Measurements from ENCODE around the gene TNS2. TPM values are rescaled to one million over a fixed set of nuclear protein-coding genes. Genes with fewer than 3 reads are reported as not detected.
"Not testable (repeated sequence)": the region's sequence is repeated elsewhere in the genome, so short reads cannot be mapped to it uniquely, and the experiment has no call there.

TNS2 gene
- total RNA-seq, 1 experiment from 2014 or later = 32.5 TPM

DNA sequence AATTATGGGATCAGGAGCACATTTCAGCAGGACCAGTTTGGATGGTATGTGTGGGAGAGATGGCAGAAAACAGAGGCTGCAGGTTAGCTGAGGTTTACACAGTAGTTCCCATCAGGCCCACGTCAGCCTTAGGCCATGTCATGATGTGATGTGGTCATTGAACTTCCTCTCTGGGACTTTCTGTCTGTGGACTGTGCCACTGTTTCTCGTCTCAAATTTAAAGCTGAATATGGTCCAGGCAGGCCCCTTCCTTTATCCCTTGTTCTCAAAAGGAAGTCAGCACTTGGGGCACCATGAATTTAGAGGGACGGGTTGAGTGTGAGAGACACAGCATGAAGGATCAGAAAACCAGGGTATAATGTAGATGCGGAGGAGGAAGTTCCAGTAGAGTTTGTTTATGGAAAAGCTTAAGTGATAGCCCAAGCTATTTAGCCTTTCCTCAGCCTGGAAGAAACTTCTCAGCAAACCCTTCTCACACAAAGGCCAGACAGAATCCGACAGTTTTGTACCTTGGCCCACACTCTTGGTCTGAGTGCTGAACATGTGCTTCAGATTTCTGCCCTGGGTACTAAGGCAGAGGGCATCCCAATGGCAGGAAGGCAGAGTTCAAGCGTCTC, 44.0 kb downstream of the TNS2 start:
- no peak for DNase-seq (ENCODE audit: low read depth)

DNA sequence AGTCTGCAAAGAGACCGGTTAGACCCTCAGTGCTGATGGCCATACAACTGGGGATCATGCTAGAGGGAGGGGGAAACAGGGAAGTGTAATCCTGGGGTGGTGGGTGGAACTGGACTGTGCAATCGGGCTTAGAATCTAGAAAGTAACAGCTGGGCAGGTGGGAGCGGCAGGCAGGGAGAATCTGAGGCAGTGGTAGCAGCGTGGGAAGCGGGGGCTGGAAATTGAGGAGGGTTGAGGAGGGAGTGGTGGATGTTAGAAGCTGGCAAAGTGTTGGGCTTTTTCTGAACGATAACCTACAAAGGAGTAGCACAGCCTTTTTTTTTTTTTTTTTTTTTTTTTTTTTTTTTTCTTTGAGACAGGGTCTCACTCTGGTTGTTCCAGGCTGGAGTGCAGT, 44.5 kb downstream of the TNS2 start:
- no peak for DNase-seq (ENCODE audit: low read depth)

DNA sequence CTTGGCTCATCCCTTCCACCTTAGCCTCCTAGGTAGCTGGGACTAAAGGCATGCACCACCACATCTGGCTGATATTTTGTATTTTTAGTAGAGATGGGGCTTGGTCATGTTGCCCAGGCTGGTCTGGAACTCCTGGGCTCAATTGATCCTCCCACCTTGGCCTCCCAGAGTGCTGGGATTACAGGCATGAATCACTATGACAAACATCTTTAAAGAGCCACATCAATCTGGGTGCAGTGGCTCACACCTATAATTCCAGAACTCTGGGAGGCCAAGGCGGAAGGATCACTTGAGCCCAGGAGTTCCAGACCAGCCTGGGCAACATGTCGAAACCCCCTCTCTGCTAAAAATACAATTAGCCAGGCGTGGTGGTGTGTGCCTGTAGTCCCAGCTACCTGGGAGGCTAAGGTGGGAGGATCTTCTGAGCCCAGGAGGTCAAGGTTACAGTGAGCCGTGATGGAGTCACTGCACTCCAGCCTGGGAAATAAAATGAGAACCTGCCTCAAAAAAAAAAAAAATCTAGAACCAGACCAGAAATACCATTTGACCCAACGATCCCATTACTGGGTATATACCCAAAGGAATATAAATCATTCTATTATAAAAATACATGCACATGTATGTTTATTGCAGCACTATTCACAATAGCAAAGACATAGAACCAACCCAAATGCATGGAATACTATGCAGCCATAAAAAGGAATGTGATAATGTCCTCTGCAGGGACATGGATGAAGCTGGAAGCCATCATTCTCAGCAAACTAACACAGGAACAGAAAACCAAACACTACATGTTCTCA, 45.1 kb downstream of the TNS2 start:
- DNase-seq (ENCODE audit: low read depth) = peak; percentile 52

DNA sequence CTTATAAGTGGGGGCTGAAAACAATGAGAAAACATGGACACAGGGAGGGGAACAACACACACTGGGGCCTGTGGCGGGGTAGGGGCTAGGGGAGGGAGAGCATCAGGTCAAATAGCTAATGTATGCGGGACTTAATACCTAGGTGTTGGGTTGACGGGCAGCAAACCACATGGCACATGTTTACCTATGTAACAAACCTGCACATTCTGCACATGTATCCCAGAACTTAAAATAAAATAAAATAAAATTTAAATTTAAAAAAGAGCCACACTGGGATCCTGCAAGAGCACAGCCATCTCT, 45.7 kb downstream of the TNS2 start:
- DNase-seq (ENCODE audit: low read depth) = not testable (repeated sequence)

DNA sequence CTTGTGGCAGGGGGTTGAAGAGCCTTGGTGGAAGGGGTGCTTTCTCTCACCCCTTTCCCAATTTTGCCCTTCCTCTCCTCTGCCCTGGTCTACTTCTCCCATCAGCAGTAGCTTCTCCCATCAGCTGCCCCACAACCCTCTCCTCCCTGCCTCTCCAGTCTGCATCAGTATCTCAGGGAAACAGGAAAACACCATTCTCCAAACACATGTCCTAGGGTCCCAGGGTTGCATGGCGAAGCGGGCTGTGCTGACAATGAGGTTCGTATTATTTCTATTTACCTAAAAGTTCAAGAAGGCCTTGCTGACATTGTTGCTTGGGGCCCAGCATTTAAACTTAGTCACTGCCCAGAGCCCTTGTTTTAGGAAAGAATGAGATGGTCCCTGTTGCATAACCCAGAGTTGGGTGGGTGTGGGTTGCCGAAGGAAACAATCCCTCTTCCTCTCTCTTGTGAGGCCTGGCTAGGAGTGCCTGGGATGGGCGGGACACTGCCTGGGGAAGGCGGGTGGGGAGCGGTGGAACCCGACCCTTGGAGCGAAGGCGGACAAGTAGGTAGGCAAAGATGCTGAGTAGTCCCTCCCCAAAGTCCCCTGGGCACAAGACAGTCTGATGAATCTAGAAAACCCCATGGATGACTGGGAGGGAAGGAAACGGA, 46.4 kb downstream of the TNS2 start:
- DNase-seq (ENCODE audit: low read depth) = no peak

DNA sequence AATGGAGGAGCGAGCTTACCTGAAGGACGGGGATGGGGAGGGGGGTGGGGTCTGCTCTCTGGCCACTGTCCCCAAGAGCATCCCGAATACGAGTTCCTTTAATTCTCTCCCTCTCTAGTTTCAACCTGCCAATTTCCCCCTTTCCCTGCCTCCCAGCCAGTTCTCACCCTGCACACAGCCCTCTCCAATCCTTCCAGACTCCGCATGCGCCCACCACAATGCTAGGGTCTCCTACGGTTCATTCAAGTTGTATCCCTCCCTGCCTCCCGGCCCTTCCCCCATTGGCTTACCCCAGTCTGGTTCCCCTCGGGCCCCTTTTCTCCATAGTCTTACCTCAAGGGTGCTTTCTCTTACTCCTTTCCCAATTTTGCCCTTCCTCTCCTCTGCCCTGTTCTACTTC, 46.9 kb downstream of the TNS2 start:
- no peak for DNase-seq (ENCODE audit: low read depth)

DNA sequence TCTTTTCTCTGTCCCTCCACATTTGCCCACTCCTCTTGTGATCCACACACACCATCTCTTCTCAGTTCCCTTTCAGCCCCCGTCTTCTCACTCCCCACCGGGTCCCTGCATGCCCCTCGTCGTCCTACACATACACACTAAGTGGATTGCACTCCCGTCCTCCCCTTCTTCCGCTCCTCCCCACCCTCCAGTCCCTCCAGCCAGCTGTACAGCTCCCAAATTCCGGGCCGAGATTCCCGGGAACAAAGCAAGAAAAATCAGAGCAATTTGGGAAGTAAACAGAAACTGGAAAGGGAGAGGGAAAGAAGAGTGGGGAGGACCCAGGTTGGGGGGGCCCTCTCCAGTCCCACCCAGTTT, 47.3 kb downstream of the TNS2 start:
- DNase-seq (ENCODE audit: low read depth) = no peak

DNA sequence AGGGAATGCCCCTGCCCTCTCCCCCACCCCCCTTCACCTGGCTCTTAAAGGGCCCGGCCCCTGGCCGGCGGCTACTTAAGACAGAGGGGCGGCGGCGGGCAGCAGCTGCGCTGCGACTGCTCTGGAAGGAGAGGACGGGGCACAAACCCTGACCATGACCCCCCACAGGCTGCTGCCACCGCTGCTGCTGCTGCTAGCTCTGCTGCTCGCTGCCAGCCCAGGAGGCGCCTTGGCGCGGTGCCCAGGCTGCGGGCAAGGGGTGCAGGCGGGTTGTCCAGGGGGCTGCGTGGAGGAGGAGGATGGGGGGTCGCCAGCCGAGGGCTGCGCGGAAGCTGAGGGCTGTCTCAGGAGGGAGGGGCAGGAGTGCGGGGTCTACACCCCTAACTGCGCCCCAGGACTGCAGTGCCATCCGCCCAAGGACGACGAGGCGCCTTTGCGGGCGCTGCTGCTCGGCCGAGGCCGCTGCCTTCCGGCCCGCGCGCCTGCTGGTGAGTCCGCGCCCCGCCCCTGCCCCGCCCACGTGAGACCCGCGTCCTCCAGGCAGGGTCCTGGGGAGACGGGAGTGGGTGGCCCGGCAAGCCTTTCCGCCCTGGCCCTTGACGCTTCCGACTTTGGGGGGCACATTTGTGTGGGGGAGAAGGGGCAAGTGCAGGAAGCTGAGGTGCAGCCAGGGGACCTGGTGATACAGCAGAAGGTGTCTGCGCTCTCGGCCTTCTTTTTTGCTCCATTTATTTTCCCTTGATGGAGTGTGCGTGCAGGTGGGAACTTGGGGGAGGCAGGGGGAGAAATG, 47.9 kb downstream of the TNS2 start, which contains the start of gene IGFBP6:
IGFBP6 (plus strand) TSS at position 104 of the 790 bp plus-strand sequence; CDS start at position 155, 51 bp downstream.
- peak; percentile 66 for DNase-seq (ENCODE audit: low read depth)

DNA sequence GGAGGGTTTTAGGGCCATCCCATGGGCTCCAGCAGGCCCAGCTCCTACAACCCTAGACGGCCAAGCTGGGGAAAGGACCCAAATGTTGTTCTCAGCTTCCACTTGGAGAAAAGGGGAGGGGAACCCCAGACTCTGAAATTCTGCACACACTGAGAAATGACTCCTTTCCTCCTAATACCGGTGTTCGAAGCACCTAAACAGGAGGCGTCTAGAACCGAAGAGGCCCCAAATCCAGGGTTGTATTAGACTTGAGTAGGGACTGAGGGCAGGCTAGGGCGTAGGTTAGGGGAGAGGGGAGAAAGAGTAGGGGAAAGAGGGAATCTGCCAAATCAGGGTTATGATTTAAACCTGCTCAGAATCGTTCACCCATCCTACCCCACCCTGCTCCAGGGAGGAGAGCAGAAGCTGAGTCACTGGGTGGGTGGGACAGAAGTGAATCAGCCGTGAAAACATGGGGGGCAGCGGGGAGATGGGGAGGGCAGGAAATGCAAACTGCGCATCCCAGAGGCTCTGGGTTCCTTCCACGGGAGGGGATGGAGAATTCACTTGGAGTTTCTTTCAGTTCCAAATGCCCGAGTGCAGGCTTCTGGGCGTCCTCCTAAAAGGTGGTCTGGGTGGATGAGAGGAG, 48.6 kb downstream of the TNS2 start:
- peak; percentile 80 for DNase-seq (ENCODE audit: low read depth)

DNA sequence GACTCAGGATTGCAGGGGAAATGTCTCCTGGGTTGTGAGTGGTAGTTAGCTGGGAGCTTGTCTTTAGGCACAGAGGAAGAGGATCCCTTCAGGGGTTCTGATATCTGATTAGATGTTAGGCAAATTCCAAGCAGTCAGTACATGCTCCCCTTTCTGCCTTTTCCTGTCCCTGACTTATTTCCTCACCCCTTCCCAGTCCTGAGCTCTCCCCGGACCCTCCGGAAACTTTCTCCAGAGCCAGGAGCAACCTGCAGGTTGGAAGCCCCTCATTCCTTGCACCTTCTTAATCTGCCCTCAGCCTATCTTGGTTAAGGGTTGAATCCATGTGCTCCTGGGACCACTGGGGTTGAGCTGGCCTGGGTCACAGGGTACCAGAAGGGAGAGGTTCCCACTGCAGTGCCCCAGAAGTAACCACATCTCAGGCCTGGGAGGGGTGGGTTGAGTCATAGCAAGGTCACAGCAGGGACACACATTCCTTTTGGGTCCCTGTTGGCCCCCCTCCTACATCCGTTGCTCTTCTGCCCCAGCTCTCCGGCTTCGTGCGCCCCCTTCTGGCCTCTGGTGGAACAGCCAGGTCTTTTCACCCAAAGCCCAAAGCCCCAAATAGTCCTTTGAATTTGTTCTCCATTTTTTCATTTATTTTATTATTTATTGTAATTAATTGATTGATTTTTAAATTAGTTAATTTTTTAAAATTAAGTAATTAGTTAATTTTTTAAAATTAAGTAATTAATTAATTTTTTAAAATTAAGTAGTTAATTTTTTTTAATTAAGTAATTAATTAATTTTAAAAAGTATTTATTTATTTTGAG, 49.4 kb downstream of the TNS2 start:
- DNase-seq (ENCODE audit: low read depth) = peak; percentile 97

DNA sequence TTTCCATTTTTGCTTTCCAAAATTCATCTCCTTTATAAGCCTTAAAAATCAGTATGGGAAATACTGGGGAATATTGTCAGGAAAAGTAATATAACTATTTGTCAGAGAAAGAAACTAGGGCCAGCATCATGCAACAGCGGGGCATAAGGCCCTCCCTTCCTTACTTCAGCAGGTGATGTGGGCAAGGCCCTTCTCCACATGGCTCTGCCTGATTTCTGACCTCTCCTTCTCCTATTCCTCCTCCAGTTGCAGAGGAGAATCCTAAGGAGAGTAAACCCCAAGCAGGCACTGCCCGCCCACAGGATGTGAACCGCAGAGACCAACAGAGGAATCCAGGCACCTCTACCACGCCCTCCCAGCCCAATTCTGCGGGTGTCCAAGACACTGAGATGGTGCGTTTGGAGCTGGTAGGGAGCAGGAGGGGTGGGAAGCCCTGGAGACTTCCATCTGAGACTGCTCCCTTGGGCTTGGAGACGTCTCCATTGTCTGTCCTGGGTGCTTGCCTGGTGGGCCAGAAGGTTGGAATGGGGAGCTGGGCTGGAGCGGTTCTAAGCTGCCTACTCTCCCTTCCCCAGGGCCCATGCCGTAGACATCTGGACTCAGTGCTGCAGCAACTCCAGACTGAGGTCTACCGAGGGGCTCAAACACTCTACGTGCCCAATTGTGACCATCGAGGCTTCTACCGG, 50.7 kb downstream of the TNS2 start:
- no peak for DNase-seq (ENCODE audit: low read depth)

DNA sequence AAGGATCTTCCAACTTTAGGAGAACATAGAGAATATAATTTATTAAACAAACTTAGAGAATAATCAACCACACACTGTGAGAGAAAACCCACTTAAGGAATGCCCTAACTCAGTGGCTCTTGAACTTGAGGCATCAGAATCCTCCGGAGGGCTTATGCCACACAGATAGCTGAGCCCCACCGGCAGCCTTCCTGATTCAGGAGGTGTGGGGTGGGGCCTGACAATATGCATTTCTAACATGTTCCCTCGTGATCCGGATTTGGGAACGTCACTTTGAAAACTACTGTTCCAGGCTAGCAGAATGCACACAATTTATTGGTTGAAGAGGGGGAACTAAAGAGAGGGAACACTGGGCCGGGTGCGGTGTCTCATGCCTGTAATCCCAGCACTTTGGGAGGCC, 51.4 kb downstream of the TNS2 start:
- DNase-seq (ENCODE audit: low read depth) = no peak

DNA sequence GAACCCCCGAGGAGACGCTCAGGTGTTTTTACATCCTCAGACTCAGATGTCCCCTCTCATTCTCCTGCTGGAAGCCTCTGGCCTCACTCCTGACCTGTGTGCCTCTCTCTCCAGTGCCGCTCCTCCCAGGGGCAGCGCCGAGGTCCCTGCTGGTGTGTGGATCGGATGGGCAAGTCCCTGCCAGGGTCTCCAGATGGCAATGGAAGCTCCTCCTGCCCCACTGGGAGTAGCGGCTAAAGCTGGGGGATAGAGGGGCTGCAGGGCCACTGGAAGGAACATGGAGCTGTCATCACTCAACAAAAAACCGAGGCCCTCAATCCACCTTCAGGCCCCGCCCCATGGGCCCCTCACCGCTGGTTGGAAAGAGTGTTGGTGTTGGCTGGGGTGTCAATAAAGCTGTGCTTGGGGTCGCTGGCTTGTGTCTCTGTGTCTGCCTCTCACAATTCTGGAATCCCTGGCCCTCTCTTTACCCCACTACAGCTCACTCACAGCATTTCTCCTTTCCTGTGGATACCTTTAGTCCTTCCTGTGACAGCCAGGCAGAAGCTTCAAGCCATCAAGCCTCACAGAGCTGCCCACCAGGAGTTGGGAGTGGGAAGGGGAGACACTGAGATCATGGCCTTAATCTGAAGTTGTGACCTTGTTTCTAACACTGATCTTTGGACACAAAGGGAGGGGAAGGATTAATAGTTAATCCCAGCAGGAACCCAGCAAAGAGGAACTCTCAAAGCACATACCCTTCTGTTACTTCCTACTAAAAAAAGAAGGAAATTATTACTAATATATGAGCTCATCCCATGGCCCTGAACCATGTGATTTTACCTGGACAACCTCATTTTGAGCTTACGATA, 52.3 kb downstream of the TNS2 start:
- no peak for DNase-seq (ENCODE audit: low read depth)

DNA sequence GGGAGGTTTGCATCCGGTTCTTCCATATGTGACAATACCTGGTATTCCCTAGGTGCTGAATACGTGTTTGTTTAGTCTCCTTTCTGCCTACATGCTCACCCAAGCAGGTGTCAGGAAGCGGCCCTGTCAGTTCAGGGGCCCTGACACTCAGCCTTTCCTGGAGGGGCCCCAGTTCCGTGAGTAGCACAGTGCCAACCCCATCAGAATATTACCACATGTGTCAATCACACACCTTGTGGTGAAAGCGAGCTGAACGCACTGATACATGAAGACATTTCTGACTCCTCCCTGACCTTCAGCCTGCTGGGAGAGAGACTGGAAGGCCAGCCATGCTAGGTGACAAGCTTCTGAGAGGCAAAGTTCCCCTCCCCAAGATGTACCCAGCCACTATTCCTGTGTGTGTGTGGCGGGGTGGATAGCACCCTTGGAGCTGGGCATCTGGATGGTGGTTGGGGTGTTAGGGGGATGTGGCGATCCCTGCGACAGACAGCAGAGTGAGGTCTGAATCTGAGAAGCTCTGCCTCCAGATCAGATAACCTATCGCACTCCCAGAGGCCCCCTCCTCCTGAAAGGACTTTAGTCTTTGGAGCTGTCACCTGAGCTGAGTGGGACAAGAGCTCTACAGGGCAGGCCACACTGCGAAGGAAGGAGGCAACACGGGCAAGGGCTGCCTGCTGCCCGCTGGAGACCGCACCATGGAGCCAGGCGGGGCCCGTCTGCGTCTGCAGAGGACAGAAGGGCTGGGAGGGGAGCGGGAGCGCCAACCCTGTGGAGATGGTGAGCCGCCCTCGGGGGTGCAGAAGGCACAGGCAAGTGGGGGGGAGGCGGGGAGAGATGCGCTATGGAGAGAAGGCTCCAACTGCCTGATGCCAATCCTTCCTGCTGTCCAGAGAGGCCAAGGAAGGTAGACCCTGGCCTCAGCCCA, 53.3 kb downstream of the TNS2 start, which contains the start of gene SOAT2:
SOAT2 (plus strand) TSS at position 604 of the 925 bp plus-strand sequence; CDS start at position 696, 92 bp downstream.
- no peak for DNase-seq (ENCODE audit: low read depth)

DNA sequence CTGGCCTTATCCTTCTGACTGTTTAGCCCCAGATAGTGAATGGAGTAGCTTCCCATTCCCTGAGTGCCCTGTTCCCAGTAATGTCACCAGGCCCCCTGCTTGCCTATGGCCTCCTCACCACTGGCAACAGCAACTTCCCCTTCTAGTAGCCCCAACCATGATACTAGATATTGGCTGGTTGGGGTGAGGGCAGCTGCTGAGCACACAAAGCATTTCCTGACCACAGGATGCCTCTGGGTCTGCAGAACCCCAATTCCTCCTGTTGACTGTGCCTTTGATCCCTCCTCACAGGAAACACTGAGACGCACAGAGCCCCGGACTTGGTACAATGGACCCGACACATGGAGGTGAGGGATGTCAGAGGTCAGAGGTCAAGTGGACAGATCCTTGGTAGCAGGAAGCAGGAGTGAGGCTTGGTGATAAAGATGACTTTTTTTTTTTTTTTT, 54.0 kb downstream of the TNS2 start:
- DNase-seq (ENCODE audit: low read depth) = no peak

DNA sequence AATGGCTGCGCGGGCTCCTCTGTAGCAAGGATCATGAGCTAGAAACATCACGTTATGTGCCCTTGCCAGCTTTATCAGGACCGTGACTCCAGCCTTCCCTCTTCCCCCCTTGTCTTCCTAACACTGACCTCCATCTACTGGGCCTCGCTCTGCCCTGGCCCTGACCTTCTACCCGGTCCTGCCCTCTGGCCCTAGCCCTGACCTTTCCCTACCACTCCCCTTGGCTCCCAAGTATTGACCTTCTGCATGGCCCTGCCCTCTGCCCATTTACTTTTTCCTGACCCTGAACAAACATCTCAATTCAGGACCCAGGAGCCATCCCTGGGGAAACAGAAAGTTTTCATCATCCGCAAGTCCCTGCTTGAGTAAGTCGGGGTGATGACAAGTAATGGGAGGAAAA, 55.4 kb downstream of the TNS2 start:
- no peak for DNase-seq (ENCODE audit: low read depth)

DNA sequence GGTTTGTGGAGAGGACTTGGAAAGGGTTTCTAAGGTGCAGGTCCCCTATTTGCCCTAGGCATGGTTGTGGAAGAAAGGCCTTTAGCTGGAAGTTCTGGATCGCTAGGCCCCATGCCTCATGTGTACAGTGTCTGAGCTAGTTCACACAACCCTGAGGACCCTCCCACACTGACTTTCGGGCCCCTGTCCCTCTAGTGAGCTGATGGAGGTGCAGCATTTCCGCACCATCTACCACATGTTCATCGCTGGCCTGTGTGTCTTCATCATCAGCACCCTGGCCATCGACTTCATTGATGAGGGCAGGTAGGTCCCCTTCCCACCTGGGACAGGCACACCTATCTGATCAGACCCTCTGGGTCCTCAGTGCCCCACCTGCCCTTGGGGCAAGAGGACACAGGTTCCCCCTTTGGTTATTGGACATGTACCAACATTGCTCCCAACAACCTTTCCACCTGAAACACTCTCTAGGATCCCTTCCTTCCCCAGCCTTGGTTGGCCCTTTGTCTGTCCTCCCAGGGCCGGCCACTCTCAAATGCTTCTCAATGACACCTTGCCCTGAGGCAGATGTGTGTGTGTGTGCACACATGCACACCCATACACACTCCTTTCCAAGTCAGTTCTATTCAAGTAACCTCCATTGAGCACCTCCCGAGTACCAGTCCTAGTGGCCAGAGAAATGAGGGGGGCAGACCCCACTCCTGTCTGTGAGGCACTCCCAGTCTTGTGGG, 56.0 kb downstream of the TNS2 start:
- DNase-seq (ENCODE audit: low read depth) = no peak

All from HT1080 (cell line).